Keratinocyte (primary cell): ENCODE results near the gene BCAR3.

Experiments
- EZH2 ChIP-seq: IDR thresholded peaks from one replicate; pipeline ENCODE4 v1.6.1; 2012; ENCODE audit warnings: inconsistent platforms, mild to moderate bottlenecking, low read length, moderate library complexity
- TF ChIP-seq, protein P1 (sequence below), 3 experiments: IDR thresholded peaks in 1 of 3; conservative IDR thresholded peaks in 1 of 3; optimal IDR thresholded peaks in 1 of 3; 2 replicates in 2 of 3; 3 replicates in 1 of 3; pipeline versions ENCODE3 to v1.5.1; 2011; ENCODE audit warnings: low read length in 3 of 3, mild to moderate bottlenecking in 3 of 3, moderate library complexity in 2 of 3, control low read depth in 1 of 3, inconsistent platforms in 1 of 3; ENCODE audit not compliant: insufficient read depth in 2 of 3; ENCODE audit errors: extremely low read depth in 1 of 3

DNA sequence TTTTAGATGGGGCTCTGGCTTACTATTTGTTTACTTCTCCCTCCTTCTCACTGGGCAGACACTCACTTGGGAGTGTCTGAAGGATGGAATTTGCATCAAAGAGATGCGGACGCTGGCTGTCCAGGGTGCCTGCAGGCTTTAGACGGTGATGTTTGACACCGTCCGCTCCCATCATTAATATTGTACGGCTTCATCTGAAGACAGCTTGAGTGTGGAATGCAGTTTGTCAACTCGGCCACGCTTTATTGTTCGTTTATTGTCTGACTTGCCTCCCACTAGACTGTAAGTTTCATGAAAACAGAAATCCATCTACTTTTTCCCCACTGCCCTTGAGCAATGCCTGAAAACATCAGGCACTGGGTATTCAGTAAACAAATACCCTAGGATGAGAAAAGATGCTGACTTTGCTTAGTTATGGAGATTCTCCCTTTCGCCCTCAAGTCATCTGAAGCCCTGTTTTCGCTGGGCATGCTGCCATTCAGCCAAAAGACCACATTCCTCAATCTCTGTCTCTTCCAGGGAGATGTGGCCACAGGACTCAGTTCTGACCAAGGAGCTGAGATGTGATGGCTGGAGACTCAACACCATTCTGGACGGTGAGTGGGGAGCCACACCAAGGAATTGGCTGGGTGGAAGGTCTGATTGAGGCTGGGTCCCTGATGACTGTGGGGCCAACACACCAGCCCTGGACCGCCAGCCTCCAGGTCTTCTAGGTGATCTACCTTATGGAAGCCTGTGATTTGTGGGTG lies 87.6 kb downstream of the BCAR3 start:
- TF ChIP-seq, protein P1, sequence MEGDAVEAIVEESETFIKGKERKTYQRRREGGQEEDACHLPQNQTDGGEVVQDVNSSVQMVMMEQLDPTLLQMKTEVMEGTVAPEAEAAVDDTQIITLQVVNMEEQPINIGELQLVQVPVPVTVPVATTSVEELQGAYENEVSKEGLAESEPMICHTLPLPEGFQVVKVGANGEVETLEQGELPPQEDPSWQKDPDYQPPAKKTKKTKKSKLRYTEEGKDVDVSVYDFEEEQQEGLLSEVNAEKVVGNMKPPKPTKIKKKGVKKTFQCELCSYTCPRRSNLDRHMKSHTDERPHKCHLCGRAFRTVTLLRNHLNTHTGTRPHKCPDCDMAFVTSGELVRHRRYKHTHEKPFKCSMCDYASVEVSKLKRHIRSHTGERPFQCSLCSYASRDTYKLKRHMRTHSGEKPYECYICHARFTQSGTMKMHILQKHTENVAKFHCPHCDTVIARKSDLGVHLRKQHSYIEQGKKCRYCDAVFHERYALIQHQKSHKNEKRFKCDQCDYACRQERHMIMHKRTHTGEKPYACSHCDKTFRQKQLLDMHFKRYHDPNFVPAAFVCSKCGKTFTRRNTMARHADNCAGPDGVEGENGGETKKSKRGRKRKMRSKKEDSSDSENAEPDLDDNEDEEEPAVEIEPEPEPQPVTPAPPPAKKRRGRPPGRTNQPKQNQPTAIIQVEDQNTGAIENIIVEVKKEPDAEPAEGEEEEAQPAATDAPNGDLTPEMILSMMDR (optimal IDR thresholded peaks at IDR 0.05 in 1 of 3, IDR thresholded peaks at IDR 0.05 in 1 of 3, conservative IDR thresholded peaks at IDR 0.05 in 1 of 3; ENCODE audit: extremely low read depth in 1 of 3, insufficient read depth in 2 of 3, low read length in 3 of 3), result no peak
- TF ChIP-seq EZH2, result no peak
